Peyer's patch (tissue), 4 donors: ENCODE measurements around the gene SLC39A9.

Experiments used
- CTCF ChIP-seq, 6 experiments: fragments of 450-650 bp in 4 of 6; fragments of 200-600 bp in 2 of 6; sonication (generic) in 1 of 6; IDR thresholded peaks; one replicate each; pipeline ENCODE4 v1.5.1; 2017 to 2019; ENCODE audit warnings: antibody characterized with exemption in 6 of 6, mild to moderate bottlenecking in 3 of 6, moderate library complexity in 1 of 6
- POLR2A ChIP-seq, 2 donors: fragments of 450-650 bp; IDR thresholded peaks; one replicate each; pipeline ENCODE4 v1.5.1; 2017; ENCODE audit warnings: antibody characterized with exemption in 2 of 2, mild to moderate bottlenecking in 2 of 2, moderate library complexity in 2 of 2

GRCh38 chr14:69373104-69373503, 25.4 kb upstream of the SLC39A9 start:
- TF ChIP-seq CTCF (IDR thresholded peaks at IDR 0.05) (no peak), POLR2A (IDR thresholded peaks at IDR 0.05) (no peak)
